GM18505 (cell line): ENCODE results near the gene IGFBP6.

Experiments used
- ATAC-seq: cut with Tn5 transposase; IDR thresholded peaks from one replicate; pipeline ENCODE4 v1.9.1; 2021; ENCODE audit not compliant: unreplicated experiment
- POLR2A ChIP-seq: IDR thresholded peaks from 4 replicates; pipeline ENCODE4 v1.6.1; 2011; ENCODE audit warnings: borderline replicate concordance; ENCODE audit not compliant: insufficient read depth, insufficient read length; ENCODE audit errors: extremely low read depth

IGFBP6 gene

GRCh38 chr12:53115112-53115890 lies 17.8 kb downstream of the IGFBP6 start:
- no peak for TF ChIP-seq POLR2A
- no peak for ATAC-seq

GRCh38 chr12:53115891-53116648 lies 18.6 kb downstream of the IGFBP6 start:
- no peak for TF ChIP-seq POLR2A
- no peak for ATAC-seq

GRCh38 chr12:53118751-53119300 lies 21.4 kb downstream of the IGFBP6 start:
- no peak for ATAC-seq
- TF ChIP-seq POLR2A: no peak

- no peak for TF ChIP-seq POLR2A
- no peak for ATAC-seq
Measured at GRCh38 chr12:53120685-53121525, 23.4 kb downstream of the IGFBP6 start.

DNA sequence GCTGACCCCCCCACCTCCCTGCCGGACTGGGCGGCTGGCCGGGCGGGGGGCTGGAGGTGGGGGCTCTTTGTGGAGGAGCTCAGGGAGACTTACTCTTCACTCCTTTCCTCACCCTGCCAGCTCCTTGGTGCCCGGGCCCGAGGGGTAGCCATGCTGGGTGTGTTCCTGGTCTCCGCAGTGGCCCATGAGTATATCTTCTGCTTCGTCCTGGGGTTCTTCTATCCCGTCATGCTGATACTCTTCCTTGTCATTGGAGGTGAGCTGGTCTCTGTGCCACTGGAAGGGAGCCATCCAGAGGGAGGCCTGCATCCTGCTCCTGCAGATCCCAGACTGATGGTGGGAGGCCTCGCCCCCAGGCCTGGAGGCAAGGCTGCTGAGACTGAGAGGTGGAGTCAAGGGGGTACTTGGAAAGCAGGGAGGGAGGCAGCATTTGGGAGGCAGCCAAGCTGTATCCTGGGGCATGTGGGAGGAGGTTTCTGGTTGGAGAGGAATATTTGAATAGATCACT lies 25.5 kb downstream of the IGFBP6 start:
- ATAC-seq: no peak
- no peak for TF ChIP-seq POLR2A

DNA sequence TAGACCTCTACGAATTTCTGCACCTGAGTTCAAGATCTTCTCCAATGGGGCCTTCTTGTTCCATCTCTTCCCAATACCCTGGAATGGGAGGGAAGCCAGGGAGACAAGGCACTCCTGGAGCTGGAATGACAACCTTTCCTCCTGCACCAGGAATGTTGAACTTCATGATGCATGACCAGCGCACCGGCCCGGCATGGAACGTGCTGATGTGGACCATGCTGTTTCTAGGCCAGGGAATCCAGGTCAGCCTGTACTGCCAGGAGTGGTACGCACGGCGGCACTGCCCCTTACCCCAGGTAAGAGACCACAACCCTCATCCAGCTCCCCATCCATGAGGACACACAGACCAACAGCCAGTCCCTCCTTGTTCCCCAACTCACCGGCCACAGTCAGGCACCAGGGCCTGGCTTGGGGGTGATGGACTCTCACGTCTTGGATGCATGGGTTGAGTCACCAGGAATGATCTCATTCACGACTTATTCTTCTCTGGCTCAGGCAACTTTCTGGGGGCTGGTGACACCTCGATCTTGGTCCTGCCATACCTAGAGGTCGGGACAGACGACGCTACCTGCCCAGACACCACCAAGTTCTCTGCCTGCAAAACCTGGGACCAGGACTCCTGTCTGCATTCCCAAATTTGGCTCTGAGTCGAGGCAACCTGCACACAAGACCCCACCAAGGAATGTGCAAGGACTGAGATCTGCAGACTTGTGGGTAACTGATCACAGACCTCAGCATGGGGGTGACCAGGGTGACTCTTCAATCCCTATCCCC lies 26.3 kb downstream of the IGFBP6 start:
- no peak for ATAC-seq
- TF ChIP-seq POLR2A: no peak

DNA sequence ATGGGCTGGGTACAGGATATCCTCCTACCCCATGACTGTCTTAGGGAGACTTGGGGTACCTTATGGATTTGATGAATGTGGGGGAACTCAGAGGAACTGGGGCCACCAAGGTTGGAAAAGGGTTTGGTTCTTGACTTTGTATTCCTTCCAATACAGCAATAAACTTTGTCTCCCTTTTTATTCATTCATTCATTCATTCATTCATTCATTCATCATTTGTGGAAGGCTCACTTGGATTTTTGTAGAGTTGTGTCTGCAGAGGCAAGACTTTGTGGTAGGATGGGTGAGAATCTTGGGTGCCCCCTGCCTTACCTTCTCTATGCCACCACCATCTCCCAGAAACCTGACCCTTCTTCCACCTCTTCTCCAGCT lies 26.9 kb downstream of the IGFBP6 start:
- TF ChIP-seq POLR2A: no peak
- ATAC-seq: no peak

DNA sequence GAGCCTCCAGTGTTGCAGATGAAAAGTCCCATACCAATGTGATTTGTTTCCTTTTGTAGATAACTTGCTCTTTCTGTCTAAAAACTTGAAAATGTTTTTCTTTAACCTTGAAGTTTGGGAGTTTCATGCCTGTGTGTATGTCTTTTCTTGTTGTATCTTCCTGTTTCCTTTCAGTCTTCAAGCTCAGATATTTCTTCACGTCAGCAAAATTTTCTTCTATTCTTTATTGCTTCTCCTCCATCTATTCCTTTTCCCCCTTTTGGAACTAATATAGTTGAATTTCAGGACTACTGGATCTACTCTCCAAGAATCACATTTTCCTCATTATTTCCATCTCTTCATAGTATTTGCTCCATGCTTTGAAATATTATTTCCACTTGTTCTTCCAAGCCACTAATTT lies 29.7 kb downstream of the IGFBP6 start:
- no peak for TF ChIP-seq POLR2A
- no peak for ATAC-seq

DNA sequence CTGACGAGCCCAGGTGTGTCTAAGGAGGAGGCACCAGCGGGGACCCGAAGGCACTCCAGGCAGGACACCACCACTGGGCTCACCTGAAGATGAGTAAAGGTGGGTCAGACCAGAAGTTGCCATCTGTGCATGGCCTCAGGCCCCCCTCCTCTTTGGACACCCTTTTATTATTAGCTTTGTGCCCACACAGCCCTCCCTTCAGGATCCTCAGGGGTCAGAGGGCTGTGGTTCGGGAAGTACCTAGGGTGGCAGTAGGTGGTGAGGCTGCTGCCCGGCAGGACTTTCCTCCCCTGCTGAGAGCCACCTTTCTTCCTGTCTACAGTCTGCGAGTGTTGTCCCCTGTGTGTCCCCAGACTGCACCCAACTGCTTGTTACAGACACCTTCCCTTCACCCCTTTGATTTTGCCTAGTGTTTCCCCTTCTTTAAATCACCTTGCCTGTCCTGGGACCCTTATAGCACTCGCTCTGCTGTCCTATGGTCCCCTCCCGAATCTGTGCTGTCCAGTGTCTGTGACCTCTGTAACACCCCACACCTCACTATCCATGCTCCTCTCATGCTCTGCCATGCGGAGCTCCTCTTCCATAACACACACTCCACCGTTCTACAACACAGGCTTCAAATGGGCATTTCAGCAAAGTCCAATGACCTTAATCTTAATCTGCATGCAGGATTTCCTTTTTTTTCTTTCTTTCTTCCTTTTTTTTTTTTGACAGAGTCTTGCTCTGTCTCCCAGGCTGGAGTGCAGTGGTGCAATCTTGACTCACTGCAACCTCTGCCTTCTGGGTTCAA lies 31.5 kb downstream of the IGFBP6 start:
- TF ChIP-seq POLR2A: no peak
- ATAC-seq: no peak

GRCh38 chr12:53131844-53132243 lies 34.4 kb downstream of the IGFBP6 start:
- no peak for TF ChIP-seq POLR2A
- no peak for ATAC-seq

DNA sequence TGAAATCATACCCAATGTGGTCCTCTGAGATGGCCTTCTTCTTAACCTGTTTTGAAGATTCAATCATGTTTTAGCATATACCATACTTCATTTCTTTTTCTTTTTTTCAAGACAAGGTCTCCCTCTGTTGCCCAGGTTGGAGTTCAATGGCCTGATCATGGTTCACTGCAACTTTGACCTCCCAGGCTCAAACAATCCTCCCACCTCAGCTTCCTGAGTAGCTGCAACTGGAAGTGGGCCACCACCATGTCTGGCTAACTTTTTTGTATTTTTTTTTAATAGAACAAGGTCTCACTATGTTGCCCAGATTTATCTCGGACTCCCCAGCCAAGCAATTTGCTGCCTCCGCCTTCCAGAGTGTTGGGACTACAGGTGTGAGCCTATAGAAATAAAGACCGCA lies 36.3 kb downstream of the IGFBP6 start:
- no peak for TF ChIP-seq POLR2A
- no peak for ATAC-seq

GRCh38 chr12:53143355-53143754 lies 45.9 kb downstream of the IGFBP6 start:
- ATAC-seq: no peak
- no peak for TF ChIP-seq POLR2A
